CD4-positive, alpha-beta T cell treated with Interleukin-6 for 4 hours (primary cell): ENCODE results near the gene ITPR2.
"Not testable (repeated sequence)": the region's sequence is repeated elsewhere in the genome, so short reads cannot be mapped to it uniquely, and the experiment has no call there.

Experiments used
- DNase-seq: peaks from one replicate; pipeline ENCODE4 v3.0.0-alpha.2; 2020; ENCODE audit warnings: mixed read lengths

Gene ITPR2

GRCh38 chr12:26319511-26319910 lies 513.5 kb downstream of the ITPR2 start:
- DNase-seq, result no peak

GRCh38 chr12:26318661-26319068 lies 514.3 kb downstream of the ITPR2 start:
- no peak for DNase-seq

GRCh38 chr12:26317942-26318575 lies 514.9 kb downstream of the ITPR2 start:
- no peak for DNase-seq

GRCh38 chr12:26314103-26314502 lies 518.9 kb downstream of the ITPR2 start:
- DNase-seq, result not testable (repeated sequence)

GRCh38 chr12:26310489-26310888 lies 522.5 kb downstream of the ITPR2 start:
- DNase-seq, result not testable (repeated sequence)

GRCh38 chr12:26309634-26310033 lies 523.4 kb downstream of the ITPR2 start:
- no peak for DNase-seq

GRCh38 chr12:26304273-26304672 lies 528.7 kb downstream of the ITPR2 start:
- DNase-seq, result no peak

GRCh38 chr12:26303418-26303817 lies 529.6 kb downstream of the ITPR2 start:
- DNase-seq, result no peak

- no peak for DNase-seq
These were observed 530.2 kb downstream of the ITPR2 start for GRCh38 chr12:26302776-26303175.

GRCh38 chr12:26299751-26300150 lies 533.2 kb downstream of the ITPR2 start:
- no peak for DNase-seq

GRCh38 chr12:26298785-26299621 lies 534.0 kb downstream of the ITPR2 start:
- no peak for DNase-seq

GRCh38 chr12:26297396-26298070 lies 535.5 kb downstream of the ITPR2 start:
- no peak for DNase-seq

- no peak for DNase-seq
These were observed 538.0 kb downstream of the ITPR2 start for GRCh38 chr12:26295001-26295400.

- DNase-seq, result no peak
These were observed 539.4 kb downstream of the ITPR2 start for GRCh38 chr12:26293612-26294011.

- DNase-seq, result no peak
These were observed 540.4 kb downstream of the ITPR2 start for GRCh38 chr12:26292596-26292995.

- no peak for DNase-seq
These were observed 542.4 kb downstream of the ITPR2 start for GRCh38 chr12:26290565-26290964.

GRCh38 chr12:26287671-26288381 lies 545.2 kb downstream of the ITPR2 start:
- no peak for DNase-seq
